ENCODE measurements around the gene DLGAP1. TPM values are rescaled to one million over a fixed set of nuclear protein-coding genes. Genes with fewer than 3 reads are reported as not detected.

The DLGAP1 gene
- total and polyA plus RNA-seq, 2 experiments from 2014 or later = 0.13 to 0.22 TPM

DNA sequence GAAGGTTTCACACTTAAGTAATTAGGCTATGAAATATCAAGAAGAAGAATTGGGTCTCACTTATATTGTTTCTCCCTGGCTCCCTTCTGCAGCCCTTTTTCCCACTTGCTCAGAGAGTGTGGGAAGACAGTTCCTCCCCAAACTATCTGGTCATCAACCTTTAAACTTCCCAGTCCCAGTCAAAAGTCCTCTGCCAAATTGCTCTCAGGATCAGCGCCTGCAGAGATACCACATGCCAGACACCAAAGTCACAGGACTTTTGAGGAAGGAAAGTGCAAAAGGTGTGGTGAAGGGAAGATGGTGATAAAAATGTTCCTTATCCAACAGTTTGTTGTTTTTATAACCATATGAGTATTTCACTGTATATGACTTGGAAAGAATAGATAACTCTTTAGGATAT is 51.3 kb downstream of the DLGAP1 start:
- H3K79me2 ChIP-seq (ENCODE audit: insufficient read depth) = no peaks in the 10 kb centered on the region
- no peaks in the 10 kb centered on the region for H3K27me3 ChIP-seq (replicated peaks; ENCODE audit: insufficient read depth)
- TF ChIP-seq EZH2 (IDR thresholded peaks at IDR 0.05; ENCODE audit: insufficient read depth, poor library complexity, severe bottlenecking) = no peak
- TF ChIP-seq EZH2phosphoT487 (IDR thresholded peaks at IDR 0.05; ENCODE audit: insufficient read depth, low read depth) = no peak
- H4K20me1 ChIP-seq (ENCODE audit: insufficient read depth) = no peaks in the 10 kb centered on the region
- H3K4me1 ChIP-seq (ENCODE audit: insufficient read depth) = no peaks in the 10 kb centered on the region
- no peak overlapping the region for H3K4me3 ChIP-seq
- no peak overlapping the region for H3K27ac ChIP-seq
- H3K9me2 ChIP-seq (ENCODE audit: insufficient read depth) = no peaks in the 10 kb centered on the region
- in situ Hi-C loops (cut with MboI) = no loop called here
- H2AFZ ChIP-seq = no peak overlapping the region
- no peaks in the 10 kb centered on the region for H3K36me3 ChIP-seq (ENCODE audit: low read depth)
- no peak for DNase-seq
- no peaks in the 10 kb centered on the region for H3K9me3 ChIP-seq (ENCODE audit: low read depth)
- H3K4me2 ChIP-seq (ENCODE audit: unreplicated experiment) = no peak overlapping the region
- H3K9ac ChIP-seq = no peak overlapping the region
- no peaks in the 10 kb centered on the region for H3F3A ChIP-seq (ENCODE audit: insufficient read depth)
- WGBS, 2 experiments (ENCODE audit: low coverage in 1 of 2, low lambda C conversion rate in 2 of 2, missing lambda C conversion rate in 2 of 2) = 11 to 24% methylated on average over 1 of the region's 1 CpG

- no peak for TF ChIP-seq EZH2phosphoT487 (IDR thresholded peaks at IDR 0.05; ENCODE audit: insufficient read depth, low read depth)
- no peak for TF ChIP-seq EZH2 (IDR thresholded peaks at IDR 0.05; ENCODE audit: insufficient read depth, poor library complexity, severe bottlenecking)
- Histone ChIP-seq H2AFZ (no peak overlapping the region), H3K9me3 (ENCODE audit: low read depth) (no peaks in the 10 kb centered on the region), H3F3A (ENCODE audit: insufficient read depth) (no peaks in the 10 kb centered on the region), H3K9me2 (ENCODE audit: insufficient read depth) (no peaks in the 10 kb centered on the region), H3K27me3 (replicated peaks; ENCODE audit: insufficient read depth) (no peaks in the 10 kb centered on the region), H3K4me1 (ENCODE audit: insufficient read depth) (no peaks in the 10 kb centered on the region), H3K9ac (no peak overlapping the region), H3K79me2 (ENCODE audit: insufficient read depth) (no peaks in the 10 kb centered on the region), H3K4me3 (no peak overlapping the region), H3K27ac (no peak overlapping the region), H3K36me3 (ENCODE audit: low read depth) (no peaks in the 10 kb centered on the region), H3K4me2 (ENCODE audit: unreplicated experiment) (no peak overlapping the region), H4K20me1 (ENCODE audit: insufficient read depth) (no peaks in the 10 kb centered on the region)
- in situ Hi-C loops (cut with MboI) = no loop called here
- DNase-seq = no peak
- WGBS, 2 experiments (ENCODE audit: low coverage in 1 of 2, low lambda C conversion rate in 2 of 2, missing lambda C conversion rate in 2 of 2) = 0 to 3% methylated on average over 1 of the region's 1 CpG
These were observed 54.2 kb downstream of the DLGAP1 start for GRCh38 chr18:4400911-4401310.

- in situ Hi-C loops (cut with MboI) = no loop called here
- Histone ChIP-seq H3K27me3 (replicated peaks; ENCODE audit: insufficient read depth) (no peaks in the 10 kb centered on the region), H3K9me2 (ENCODE audit: insufficient read depth) (no peaks in the 10 kb centered on the region), H3K4me3 (no peak overlapping the region), H3K79me2 (ENCODE audit: insufficient read depth) (no peaks in the 10 kb centered on the region), H4K20me1 (ENCODE audit: insufficient read depth) (no peaks in the 10 kb centered on the region), H3K4me1 (ENCODE audit: insufficient read depth) (no peaks in the 10 kb centered on the region), H3K4me2 (ENCODE audit: unreplicated experiment) (no peak overlapping the region), H3K36me3 (ENCODE audit: low read depth) (no peaks in the 10 kb centered on the region), H2AFZ (no peak overlapping the region), H3K27ac (no peak overlapping the region), H3F3A (ENCODE audit: insufficient read depth) (no peaks in the 10 kb centered on the region), H3K9ac (no peak overlapping the region), H3K9me3 (ENCODE audit: low read depth) (no peaks in the 10 kb centered on the region)
- WGBS, 2 experiments (ENCODE audit: low coverage in 1 of 2, low lambda C conversion rate in 2 of 2, missing lambda C conversion rate in 2 of 2) = 6 to 8% methylated on average over 5 of the region's 5 CpGs
- DNase-seq = no peak
- no peak for TF ChIP-seq EZH2phosphoT487 (IDR thresholded peaks at IDR 0.05; ENCODE audit: insufficient read depth, low read depth)
- no peak for TF ChIP-seq EZH2 (IDR thresholded peaks at IDR 0.05; ENCODE audit: insufficient read depth, poor library complexity, severe bottlenecking)
These were observed 55.2 kb downstream of the DLGAP1 start for GRCh38 chr18:4399929-4400328.

- Histone ChIP-seq H3K36me3 (ENCODE audit: low read depth) (no peaks in the 10 kb centered on the region), H3F3A (ENCODE audit: insufficient read depth) (no peaks in the 10 kb centered on the region), H3K4me1 (ENCODE audit: insufficient read depth) (no peaks in the 10 kb centered on the region), H2AFZ (no peak overlapping the region), H4K20me1 (ENCODE audit: insufficient read depth) (no peaks in the 10 kb centered on the region), H3K9ac (no peak overlapping the region), H3K27ac (no peak overlapping the region), H3K4me3 (no peak overlapping the region), H3K9me3 (ENCODE audit: low read depth) (no peaks in the 10 kb centered on the region), H3K9me2 (ENCODE audit: insufficient read depth) (no peaks in the 10 kb centered on the region), H3K4me2 (ENCODE audit: unreplicated experiment) (no peak overlapping the region), H3K79me2 (ENCODE audit: insufficient read depth) (no peaks in the 10 kb centered on the region), H3K27me3 (replicated peaks; ENCODE audit: insufficient read depth) (no peaks in the 10 kb centered on the region)
- TF ChIP-seq EZH2 (IDR thresholded peaks at IDR 0.05; ENCODE audit: insufficient read depth, poor library complexity, severe bottlenecking) = no peak
- TF ChIP-seq EZH2phosphoT487 (IDR thresholded peaks at IDR 0.05; ENCODE audit: insufficient read depth, low read depth) = no peak
- in situ Hi-C loops (cut with MboI) = no loop called here
- no peak for DNase-seq
- 13 to 14% methylated on average over 4 of the region's 4 CpGs for WGBS, 2 experiments (ENCODE audit: low coverage in 1 of 2, low lambda C conversion rate in 2 of 2, missing lambda C conversion rate in 2 of 2)
These were observed 60.4 kb downstream of the DLGAP1 start for GRCh38 chr18:4394700-4395099.

- no peaks in the 10 kb centered on the region for H3K79me2 ChIP-seq (ENCODE audit: insufficient read depth)
- H3K9me2 ChIP-seq (ENCODE audit: insufficient read depth) = no peaks in the 10 kb centered on the region
- H3K9me3 ChIP-seq (ENCODE audit: low read depth) = no peaks in the 10 kb centered on the region
- H3K4me1 ChIP-seq (ENCODE audit: insufficient read depth) = no peaks in the 10 kb centered on the region
- TF ChIP-seq EZH2phosphoT487 (IDR thresholded peaks at IDR 0.05; ENCODE audit: insufficient read depth, low read depth) = no peak
- no peak for TF ChIP-seq EZH2 (IDR thresholded peaks at IDR 0.05; ENCODE audit: insufficient read depth, poor library complexity, severe bottlenecking)
- no peaks in the 10 kb centered on the region for H3K27me3 ChIP-seq (replicated peaks; ENCODE audit: insufficient read depth)
- in situ Hi-C loops (cut with MboI) = no loop called here
- 11 to 16% methylated on average over 6 of the region's 6 CpGs for WGBS, 2 experiments (ENCODE audit: low coverage in 1 of 2, low lambda C conversion rate in 2 of 2, missing lambda C conversion rate in 2 of 2)
- no peak for DNase-seq
- no peak overlapping the region for H3K27ac ChIP-seq
- H3K4me2 ChIP-seq (ENCODE audit: unreplicated experiment) = no peak overlapping the region
- H3K9ac ChIP-seq = no peak overlapping the region
- H3K4me3 ChIP-seq = no peak overlapping the region
- H4K20me1 ChIP-seq (ENCODE audit: insufficient read depth) = no peaks in the 10 kb centered on the region
- H2AFZ ChIP-seq = no peak overlapping the region
- no peaks in the 10 kb centered on the region for H3F3A ChIP-seq (ENCODE audit: insufficient read depth)
- H3K36me3 ChIP-seq (ENCODE audit: low read depth) = no peaks in the 10 kb centered on the region
These were observed 63.2 kb downstream of the DLGAP1 start for GRCh38 chr18:4391859-4392258.
